GM15510 (cell line): Measurements from ENCODE around the gene SARM1.

Experiments used
- POLR2A ChIP-seq: IDR thresholded peaks from 3 replicates; pipeline ENCODE4 v1.6.1; 2011; ENCODE audit warnings: borderline replicate concordance; ENCODE audit not compliant: insufficient read length; ENCODE audit errors: extremely low read depth

The SARM1 gene

DNA sequence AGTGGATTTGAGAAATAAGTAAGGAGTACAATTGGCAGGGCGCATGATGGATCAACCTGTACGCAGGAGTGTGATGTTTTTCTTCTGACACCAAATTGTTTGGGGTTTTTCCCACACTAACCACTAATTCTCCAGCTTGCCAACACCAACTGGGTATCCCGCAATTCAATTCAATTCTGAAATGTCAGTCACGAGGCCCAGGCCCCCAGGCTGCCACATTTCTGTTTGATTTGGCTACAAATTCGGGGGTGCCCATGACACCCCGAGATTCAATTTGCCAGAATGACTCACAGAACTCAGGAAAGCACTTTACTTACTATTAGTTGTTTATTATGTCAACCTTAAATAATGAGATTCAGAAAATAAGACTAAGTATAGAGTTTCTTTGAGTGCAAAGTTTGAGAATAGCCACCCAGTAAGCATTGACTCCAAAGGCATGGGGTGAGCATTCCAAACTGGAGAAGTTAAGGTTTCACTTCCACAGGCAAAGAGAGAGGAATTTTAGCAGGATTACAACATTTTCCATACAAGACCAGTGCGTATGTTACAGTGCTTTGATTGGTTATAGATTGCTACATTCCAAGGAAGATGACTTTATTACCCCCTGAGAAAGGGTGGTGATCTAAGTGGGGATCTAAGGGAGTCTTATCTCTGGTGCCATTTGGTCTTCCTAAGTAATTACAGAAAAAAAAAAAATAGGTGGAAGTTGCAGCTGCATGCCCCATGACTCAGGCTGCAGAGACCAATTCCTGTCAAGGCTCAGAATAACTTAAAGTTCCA lies 23.0 kb downstream of the SARM1 start:
- no peak for TF ChIP-seq POLR2A

GRCh38 chr17:28395426-28395825 lies 23.9 kb downstream of the SARM1 start:
- TF ChIP-seq POLR2A: no peak

- no peak for TF ChIP-seq POLR2A
Observed at GRCh38 chr17:28395968-28396367, 24.5 kb downstream of the SARM1 start.

DNA sequence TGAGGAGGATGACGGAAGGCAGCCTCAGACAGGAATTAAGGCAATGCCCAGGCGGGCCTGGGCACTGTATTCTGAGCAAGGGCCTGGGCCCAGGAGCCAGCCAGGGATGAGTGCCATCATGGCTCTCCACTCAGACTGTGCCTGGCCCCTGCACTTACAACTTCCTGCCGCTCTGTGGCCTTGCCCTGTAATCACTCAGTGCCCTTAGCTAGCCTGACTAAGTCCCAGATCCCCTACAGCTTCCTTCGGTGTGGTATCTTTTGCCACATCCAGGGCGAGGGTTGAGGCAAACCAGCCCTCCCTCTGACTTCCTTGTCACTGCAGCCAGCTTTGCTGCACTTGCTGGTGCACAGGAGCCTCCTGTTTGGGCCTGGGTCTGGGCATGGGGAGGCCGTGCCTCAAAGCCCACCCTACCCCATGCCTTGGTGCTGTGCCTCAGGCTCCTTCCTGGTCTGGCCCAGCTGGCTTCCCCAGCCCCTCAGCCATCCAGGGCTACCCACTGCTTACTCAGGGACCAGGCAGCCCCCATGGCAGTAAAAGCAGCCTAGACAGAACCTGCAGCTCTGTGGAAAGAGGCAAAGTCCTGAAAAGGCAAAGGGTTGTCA lies 25.2 kb downstream of the SARM1 start:
- TF ChIP-seq POLR2A: no peak

- no peak for TF ChIP-seq POLR2A
Observed at GRCh38 chr17:28397275-28397674, 25.8 kb downstream of the SARM1 start.

- TF ChIP-seq POLR2A: no peak
Observed at GRCh38 chr17:28397687-28398279, 26.3 kb downstream of the SARM1 start.

DNA sequence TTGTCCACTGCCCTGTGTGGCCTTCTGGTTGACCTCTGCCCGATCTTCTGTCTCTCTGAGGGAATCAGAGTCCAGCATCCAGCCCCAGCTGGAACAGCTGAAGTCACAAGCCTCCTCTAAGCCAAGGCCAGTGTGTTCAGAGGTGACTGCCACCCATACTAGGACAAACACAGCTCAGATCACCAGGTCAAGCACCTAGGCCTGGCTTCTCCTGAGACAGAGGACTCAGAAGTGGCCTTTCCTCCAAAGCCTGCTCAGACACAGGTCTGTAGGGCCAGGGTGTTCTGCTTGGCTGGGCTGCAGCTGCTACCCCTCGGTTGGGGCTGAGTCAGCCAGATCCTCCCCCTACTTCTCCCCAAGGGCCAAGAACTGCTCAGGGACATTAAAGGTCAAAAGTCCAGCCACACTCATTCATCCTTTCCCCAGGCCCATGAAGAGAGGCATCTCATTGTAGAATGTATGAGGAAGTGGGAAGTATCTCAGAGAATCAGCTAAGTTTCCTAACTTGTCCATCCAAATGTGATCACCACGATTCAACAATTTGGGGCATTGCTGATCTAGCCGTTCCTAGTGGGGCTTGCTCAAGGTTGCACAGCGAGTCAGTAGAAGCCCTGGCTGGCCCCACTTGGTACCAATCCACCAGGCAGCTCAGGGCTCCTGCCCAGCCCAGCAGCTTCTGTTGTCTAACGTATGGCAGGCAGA lies 26.9 kb downstream of the SARM1 start:
- no peak for TF ChIP-seq POLR2A

DNA sequence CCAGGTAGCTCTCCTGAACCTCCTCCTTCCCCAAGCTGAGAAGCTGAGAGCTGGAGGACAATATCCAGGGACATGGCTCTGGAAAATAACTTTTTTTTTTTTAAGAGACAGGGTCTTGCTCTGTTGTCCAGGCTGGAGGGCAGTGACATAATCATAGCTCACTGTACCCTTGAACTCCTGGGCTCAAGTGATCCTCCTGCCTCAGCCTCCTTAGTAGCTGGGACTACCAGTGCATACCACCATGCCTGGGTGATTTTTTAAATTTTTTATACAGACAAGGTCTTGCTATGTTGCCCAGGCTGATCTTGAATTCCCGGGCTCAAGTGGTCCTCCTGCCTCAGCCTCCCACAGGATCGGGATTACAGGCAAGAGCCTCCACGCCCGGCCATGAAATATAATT lies 28.3 kb downstream of the SARM1 start:
- no peak for TF ChIP-seq POLR2A

GRCh38 chr17:28402224-28402630 lies 30.7 kb downstream of the SARM1 start:
- no peak for TF ChIP-seq POLR2A

GRCh38 chr17:28402844-28403243 lies 31.4 kb downstream of the SARM1 start:
- TF ChIP-seq POLR2A: no peak

DNA sequence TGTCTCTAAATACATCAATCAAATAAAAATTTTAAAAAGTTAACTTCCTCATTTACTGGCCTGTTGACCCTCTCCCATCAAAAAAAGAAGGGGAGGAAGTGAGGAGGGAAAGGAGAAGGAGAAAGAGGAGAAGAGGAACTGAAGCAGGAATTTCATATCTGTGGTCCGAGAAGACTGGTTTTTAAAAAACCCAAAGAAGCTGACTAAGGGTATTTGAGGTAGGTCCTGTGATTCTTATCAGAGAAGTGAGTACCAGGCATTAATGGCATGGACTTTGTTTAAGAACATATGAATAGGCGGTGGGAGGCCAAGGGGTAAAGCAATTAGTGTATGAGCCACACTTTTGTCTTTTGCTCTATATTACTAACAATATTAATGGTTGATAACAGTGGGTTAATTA lies 32.5 kb downstream of the SARM1 start:
- TF ChIP-seq POLR2A: no peak

DNA sequence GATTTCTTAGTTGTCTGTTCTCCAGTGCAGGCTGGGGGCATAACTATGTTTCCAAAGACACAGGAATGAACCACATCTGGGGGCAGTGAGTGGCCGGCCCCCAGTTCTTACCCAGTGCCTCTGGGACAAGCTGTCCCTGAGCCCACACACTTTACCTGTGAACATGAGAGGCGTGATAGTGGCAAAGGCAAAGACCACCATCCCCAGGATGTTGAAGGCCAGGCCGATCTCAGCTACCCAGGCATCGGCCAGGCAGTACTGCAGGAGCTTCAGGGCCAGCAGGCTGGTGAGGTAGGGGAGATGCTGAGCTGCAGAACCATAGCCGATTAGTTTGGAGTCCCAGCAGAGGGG lies 32.9 kb downstream of the SARM1 start:
- TF ChIP-seq POLR2A: no peak

DNA sequence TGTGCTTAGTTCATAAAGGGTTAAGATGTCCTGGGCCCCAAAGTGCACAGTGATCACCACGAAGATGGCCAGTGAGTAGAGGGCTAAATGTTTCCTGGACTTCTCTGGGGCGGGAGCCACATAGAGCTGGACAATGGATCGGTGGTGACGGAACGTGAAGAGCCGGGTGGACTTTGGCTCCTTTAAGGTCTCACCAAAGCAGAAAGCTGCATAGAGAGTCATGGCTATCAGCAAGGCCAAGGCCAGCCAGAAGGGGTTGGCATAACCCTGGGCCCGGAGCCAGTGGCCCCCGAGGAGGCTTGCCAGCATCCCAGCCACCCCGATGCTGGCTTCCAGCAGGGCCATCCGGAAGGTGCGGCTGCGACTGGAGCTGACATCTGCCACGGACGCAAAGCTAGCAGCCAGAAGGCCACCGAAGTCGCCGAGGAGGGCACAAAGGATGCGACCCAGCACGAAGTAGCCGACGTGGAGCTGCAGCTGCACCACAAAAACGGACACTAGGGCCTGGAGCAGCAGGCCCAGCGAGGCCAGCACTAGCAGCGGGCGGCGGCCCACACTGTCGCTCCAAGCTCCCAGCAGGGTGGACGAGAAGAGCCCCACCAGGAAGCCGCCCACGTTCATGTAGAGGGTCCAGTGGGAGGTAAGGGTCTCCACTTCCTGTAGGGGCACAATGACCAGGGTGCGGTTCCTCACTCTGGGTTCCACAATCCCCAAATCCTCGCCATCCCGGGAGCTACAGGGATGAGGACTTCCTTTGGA lies 33.5 kb downstream of the SARM1 start:
- no peak for TF ChIP-seq POLR2A

- TF ChIP-seq POLR2A: peak; percentile 51
Observed at GRCh38 chr17:28405632-28406472, 34.4 kb downstream of the SARM1 start, which contains the start of gene SLC46A1. SLC46A1 (minus strand) TSS chr17:28406212; CDS start chr17:28406114, 98 bp downstream.
